Kidney (tissue), 14 donors: ENCODE measurements around the gene SH3BGRL2. TPM values are rescaled to one million over a fixed set of nuclear protein-coding genes. Genes with fewer than 3 reads are reported as not detected.

Source experiments
- DNase-seq, 5 donors: peaks; one replicate each; pipeline ENCODE4 v3.0.0-alpha.2; 2013 to 2020
- FAIRE-seq: peaks from 2 replicates; lab custom pipeline; 2012; peaks lifted over from hg19 to GRCh38; lab: Jason Lieb, UNC
- H3K27ac ChIP-seq, 2 donors: one replicate each; pipeline ENCODE4 v1.7.0; 2013; ENCODE audit warnings: low read depth in 2 of 2, low read length in 2 of 2, inconsistent platforms in 1 of 2
- H3K27me3 ChIP-seq: one replicate; pipeline ENCODE4 v1.7.1; 2013; ENCODE audit warnings: low read length, inconsistent platforms; ENCODE audit not compliant: control insufficient read depth, insufficient read depth
- H3K36me3 ChIP-seq, 3 donors: one replicate each; pipeline versions ENCODE4 v1.7.0 to v1.7.1; 2013; ENCODE audit warnings: low read length in 3 of 3, control low read depth in 1 of 3, inconsistent platforms in 1 of 3; ENCODE audit not compliant: insufficient read depth in 3 of 3, control insufficient read depth in 2 of 3
- H3K4me1 ChIP-seq, 3 donors: one replicate each; pipeline versions ENCODE4 v1.7.0 to v1.7.1; 2013; ENCODE audit warnings: low read length in 3 of 3, inconsistent platforms in 1 of 3, low read depth in 1 of 3; ENCODE audit not compliant: control insufficient read depth in 2 of 3, insufficient read depth in 2 of 3
- H3K4me3 ChIP-seq, 3 donors: one replicate each; pipeline versions ENCODE4 v1.7.0 to v1.8.1; 2013; ENCODE audit warnings: low read length in 3 of 3, control low read depth in 1 of 3, inconsistent platforms in 1 of 3
- H3K9ac ChIP-seq, 3 donors: one replicate each; pipeline versions ENCODE4 v1.7.0 to v1.7.1; 2013; ENCODE audit warnings: low read length in 3 of 3, control low read depth in 1 of 3, inconsistent platforms in 1 of 3
- H3K9me3 ChIP-seq, 3 donors: one replicate each; pipeline versions ENCODE4 v1.7.0 to v1.7.1; 2013; ENCODE audit warnings: low read length in 3 of 3, control low read depth in 1 of 3, inconsistent platforms in 1 of 3; ENCODE audit not compliant: control insufficient read depth in 2 of 3, insufficient read depth in 1 of 3
- CTCF ChIP-seq: IDR thresholded peaks from 3 replicates; pipeline ENCODE4 v1.5.1; 2012; ENCODE audit warnings: mild to moderate bottlenecking, moderate library complexity, borderline replicate concordance; ENCODE audit not compliant: insufficient read depth; ENCODE audit errors: extremely low read depth
- intact Hi-C: fragments of 100-400 bp; cut with DNase I; formaldehyde crosslinking; loops from one replicate; pipeline ENCODE4 v1.11.1; 2022
- polyA plus RNA-seq: library from polyadenylated mRNA; stranded (reverse); fragments of 350-450 nt; fragmentation: Illumina TruSeq; extraction: RNeasy Lipid Tissue Mini Kit (QIAGEN cat#74804); gene quantifications from one replicate; pipeline ENCODE4 v1.2.3, GENCODE V29; 2014; ENCODE audit warnings: low read depth, low replicate concordance; ENCODE audit not compliant: insufficient read depth
- total RNA-seq: library from RNA; stranded (reverse); fragmentation: NEBNext Ultra II Directional; extraction: Animal tissue kit (Norgen Biotek cat#: 25700); gene quantifications from one replicate; pipeline ENCODE4 v1.2.1, GENCODE V29; 2021
- donor health status: control.
- donor health status: control.
- donor health status: control.
- donor health status: control.
- donor health status: control.
- donor health status: DM: yes; HTN: yes; CAD: no.
- donor health status: Normal renal cell carcinoma (clear cell type).

The SH3BGRL2 gene
- total and polyA plus RNA-seq, 2 donors from 2014 or later, result 14.6 to 18.6 TPM

DNA sequence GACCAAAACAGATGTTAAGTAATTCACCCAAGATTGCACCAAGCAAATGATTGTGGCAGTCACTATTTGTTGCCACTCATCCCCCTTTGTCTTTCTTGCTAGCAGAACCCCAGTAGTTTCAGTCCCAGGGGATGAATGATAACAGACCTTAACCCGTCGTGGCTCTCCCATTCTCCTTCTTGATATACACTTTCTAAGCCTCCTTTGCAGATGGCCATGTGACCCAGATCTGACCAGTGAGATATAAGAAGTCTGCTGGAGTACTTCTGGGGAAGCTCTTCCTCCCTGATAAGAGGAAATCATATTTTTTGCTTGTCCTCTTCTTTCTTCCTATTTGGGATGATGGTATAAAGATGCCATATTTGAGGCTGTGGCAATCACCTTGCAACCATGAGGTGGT, 9.6 kb upstream of the SH3BGRL2 start:
- Histone ChIP-seq H3K4me1 (peaks cover 0 to 5% (median 0%) of the 10 kb centered on the region in 3 donors), H3K4me3 (no peak overlapping the region), H3K27me3 (no peaks in the 10 kb centered on the region), H3K27ac (no peak overlapping the region), H3K36me3 (no peaks in the 10 kb centered on the region), H3K9me3 (no peaks in the 10 kb centered on the region), H3K9ac (no peak overlapping the region)
- FAIRE-seq, result no peak
- intact Hi-C loops, result no loop called here
- no peak for DNase-seq
- no peak for TF ChIP-seq CTCF

- TF ChIP-seq CTCF, result no peak
- no peaks in the 10 kb centered on the region for H3K9me3 ChIP-seq
- H3K4me1 ChIP-seq, result peaks cover 0 to 5% (median 0%) of the 10 kb centered on the region in 3 donors
- FAIRE-seq (no peak), DNase-seq (no peak)
- H3K9ac ChIP-seq, result no peak overlapping the region
- no peak overlapping the region for H3K4me3 ChIP-seq
- no peaks in the 10 kb centered on the region for H3K27me3 ChIP-seq
- no peak overlapping the region for H3K27ac ChIP-seq
- intact Hi-C loops, result no loop called here
- H3K36me3 ChIP-seq, result no peaks in the 10 kb centered on the region
Measured at GRCh38 chr6:79622364-79622763, 8.8 kb upstream of the SH3BGRL2 start.

DNA sequence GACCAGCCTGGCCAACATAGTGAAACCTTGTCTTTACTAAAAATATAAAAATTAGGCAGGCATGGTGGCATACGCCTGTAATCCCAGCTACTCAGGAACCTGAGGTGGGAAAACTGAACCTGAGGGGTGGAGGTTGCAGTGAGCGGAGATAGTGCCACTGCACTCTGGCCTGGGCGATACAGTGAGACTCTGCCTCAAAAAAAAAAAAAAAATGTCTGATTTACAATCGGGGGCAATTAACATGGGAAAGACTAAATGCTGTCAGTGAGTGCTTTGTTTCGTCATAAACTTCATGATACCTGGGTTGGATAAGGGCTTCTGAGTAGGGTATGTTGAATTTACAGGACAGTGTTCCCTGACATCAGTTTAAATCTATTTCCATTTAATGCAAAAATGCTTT, 8.0 kb upstream of the SH3BGRL2 start:
- Histone ChIP-seq H3K9me3 (no peaks in the 10 kb centered on the region), H3K9ac (no peak overlapping the region), H3K4me3 (no peak overlapping the region), H3K36me3 (no peaks in the 10 kb centered on the region), H3K4me1 (peaks cover 0 to 5% (median 0%) of the 10 kb centered on the region in 3 donors), H3K27ac (no peak overlapping the region), H3K27me3 (no peaks in the 10 kb centered on the region)
- DNase-seq, result no peak
- intact Hi-C loops, result no loop called here
- no peak for FAIRE-seq
- no peak for TF ChIP-seq CTCF

DNA sequence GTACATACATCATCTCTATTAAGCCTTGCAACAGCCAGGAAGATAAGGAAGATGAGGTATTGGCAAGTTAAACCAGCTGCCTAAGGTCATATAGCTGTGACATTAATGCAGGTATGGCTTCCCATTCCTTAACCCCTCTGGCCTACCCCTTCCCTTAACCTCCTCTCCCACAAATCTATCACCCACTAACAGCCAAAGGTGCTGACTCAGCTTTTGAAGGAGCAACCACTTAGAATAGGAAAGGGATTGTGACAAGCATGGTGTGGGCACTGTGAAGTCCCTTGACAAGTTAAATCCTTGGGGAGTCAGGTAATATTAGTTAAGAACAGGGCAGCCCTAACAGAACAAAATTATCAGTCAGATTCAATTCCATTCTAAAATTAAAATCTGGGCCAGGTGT, 5.4 kb upstream of the SH3BGRL2 start:
- FAIRE-seq, result no peak
- H3K27ac ChIP-seq, result no peak overlapping the region
- H3K27me3 ChIP-seq, result no peaks in the 10 kb centered on the region
- intact Hi-C loops, result no loop called here
- no peaks in the 10 kb centered on the region for H3K9me3 ChIP-seq
- TF ChIP-seq CTCF, result no peak
- peaks cover 0 to 5% (median 3%) of the 10 kb centered on the region in 3 donors for H3K4me1 ChIP-seq
- no peak for DNase-seq
- H3K9ac ChIP-seq, result no peak overlapping the region
- no peak overlapping the region for H3K4me3 ChIP-seq
- no peaks in the 10 kb centered on the region for H3K36me3 ChIP-seq
